ENCODE measurements around the gene FABP6.

The FABP6 gene

DNA sequence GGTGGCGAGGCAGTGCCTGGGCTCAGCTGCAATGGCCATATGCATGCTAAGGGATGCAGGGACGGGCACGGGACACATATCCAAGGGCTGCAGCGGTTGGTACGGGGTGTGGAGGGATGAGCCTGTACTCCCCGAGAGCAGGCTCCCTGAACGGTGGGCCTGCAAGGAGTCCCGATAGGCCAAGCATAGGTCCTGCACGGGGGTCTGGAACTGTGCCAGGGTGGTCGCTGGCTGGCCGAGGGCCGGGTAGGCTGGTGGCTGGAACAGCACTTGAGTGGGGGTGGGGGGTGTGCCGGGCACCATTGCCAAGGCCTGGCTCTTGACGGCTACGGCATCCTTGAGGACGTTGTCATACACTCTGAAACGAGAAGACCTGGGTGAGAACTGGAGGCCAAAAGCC lies 24.1 kb downstream of the FABP6 start:
- H3K36me3 ChIP-seq (ENCODE audit: control insufficient read depth in 2 of 2, insufficient read depth in 1 of 2, low read length in 2 of 2): peaks cover 0 to 10% of the 10 kb centered on the region in 2 experiments; a peak in 1 of 3 replicates
- TF ChIP-seq ZNF529 (tag by site-specific recombination; IDR thresholded peaks at IDR 0.05; ENCODE audit: insufficient replicate concordance) (no peak), ZBTB44 (tag by site-specific recombination; IDR thresholded peaks at IDR 0.05) (no peak)
- TF ChIP-seq, protein P1, sequence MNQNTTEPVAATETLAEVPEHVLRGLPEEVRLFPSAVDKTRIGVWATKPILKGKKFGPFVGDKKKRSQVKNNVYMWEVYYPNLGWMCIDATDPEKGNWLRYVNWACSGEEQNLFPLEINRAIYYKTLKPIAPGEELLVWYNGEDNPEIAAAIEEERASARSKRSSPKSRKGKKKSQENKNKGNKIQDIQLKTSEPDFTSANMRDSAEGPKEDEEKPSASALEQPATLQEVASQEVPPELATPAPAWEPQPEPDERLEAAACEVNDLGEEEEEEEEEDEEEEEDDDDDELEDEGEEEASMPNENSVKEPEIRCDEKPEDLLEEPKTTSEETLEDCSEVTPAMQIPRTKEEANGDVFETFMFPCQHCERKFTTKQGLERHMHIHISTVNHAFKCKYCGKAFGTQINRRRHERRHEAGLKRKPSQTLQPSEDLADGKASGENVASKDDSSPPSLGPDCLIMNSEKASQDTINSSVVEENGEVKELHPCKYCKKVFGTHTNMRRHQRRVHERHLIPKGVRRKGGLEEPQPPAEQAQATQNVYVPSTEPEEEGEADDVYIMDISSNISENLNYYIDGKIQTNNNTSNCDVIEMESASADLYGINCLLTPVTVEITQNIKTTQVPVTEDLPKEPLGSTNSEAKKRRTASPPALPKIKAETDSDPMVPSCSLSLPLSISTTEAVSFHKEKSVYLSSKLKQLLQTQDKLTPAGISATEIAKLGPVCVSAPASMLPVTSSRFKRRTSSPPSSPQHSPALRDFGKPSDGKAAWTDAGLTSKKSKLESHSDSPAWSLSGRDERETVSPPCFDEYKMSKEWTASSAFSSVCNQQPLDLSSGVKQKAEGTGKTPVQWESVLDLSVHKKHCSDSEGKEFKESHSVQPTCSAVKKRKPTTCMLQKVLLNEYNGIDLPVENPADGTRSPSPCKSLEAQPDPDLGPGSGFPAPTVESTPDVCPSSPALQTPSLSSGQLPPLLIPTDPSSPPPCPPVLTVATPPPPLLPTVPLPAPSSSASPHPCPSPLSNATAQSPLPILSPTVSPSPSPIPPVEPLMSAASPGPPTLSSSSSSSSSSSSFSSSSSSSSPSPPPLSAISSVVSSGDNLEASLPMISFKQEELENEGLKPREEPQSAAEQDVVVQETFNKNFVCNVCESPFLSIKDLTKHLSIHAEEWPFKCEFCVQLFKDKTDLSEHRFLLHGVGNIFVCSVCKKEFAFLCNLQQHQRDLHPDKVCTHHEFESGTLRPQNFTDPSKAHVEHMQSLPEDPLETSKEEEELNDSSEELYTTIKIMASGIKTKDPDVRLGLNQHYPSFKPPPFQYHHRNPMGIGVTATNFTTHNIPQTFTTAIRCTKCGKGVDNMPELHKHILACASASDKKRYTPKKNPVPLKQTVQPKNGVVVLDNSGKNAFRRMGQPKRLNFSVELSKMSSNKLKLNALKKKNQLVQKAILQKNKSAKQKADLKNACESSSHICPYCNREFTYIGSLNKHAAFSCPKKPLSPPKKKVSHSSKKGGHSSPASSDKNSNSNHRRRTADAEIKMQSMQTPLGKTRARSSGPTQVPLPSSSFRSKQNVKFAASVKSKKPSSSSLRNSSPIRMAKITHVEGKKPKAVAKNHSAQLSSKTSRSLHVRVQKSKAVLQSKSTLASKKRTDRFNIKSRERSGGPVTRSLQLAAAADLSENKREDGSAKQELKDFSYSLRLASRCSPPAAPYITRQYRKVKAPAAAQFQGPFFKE (tag by site-specific recombination; IDR thresholded peaks at IDR 0.05; ENCODE audit: borderline replicate concordance): no peak
- H3K4me3 ChIP-seq (ENCODE audit: low read depth, low read length): no peak overlapping the region
- ChIA-PET CTCF (interaction anchor here (0.8 kb wide), 1 partner anchor 9 kb away, joined by 3 read pairs; no protein-coding TSS in a partner anchor), POLR2A (no interaction called here)
- no peaks in the 10 kb centered on the region for H3K9me3 ChIP-seq (ENCODE audit: control insufficient read depth, insufficient read depth, low read depth, low read length)
- H3K27ac ChIP-seq (ENCODE audit: extremely low read depth, low read depth, low read length): no peak overlapping the region
- no peaks in the 10 kb centered on the region for H3K4me1 ChIP-seq (ENCODE audit: control insufficient read depth, insufficient read depth, low read length)

GRCh38 chr5:160254706-160255105 lies 25.4 kb downstream of the FABP6 start:
- no peak overlapping the region for H3K27ac ChIP-seq (ENCODE audit: extremely low read depth, low read depth, low read length)
- H3K4me1 ChIP-seq (ENCODE audit: control insufficient read depth, insufficient read depth, low read length): no peaks in the 10 kb centered on the region
- H3K4me3 ChIP-seq (ENCODE audit: low read depth, low read length): no peak overlapping the region
- TF ChIP-seq IKZF3 (tag by site-specific recombination; IDR thresholded peaks at IDR 0.05) (no peak), ZNF341 (tag by site-specific recombination; IDR thresholded peaks at IDR 0.05; ENCODE audit: low read depth) (no peak), ZSCAN18 (tag by site-specific recombination; IDR thresholded peaks at IDR 0.05) (no peak), KLF1 (tag by site-specific recombination; IDR thresholded peaks at IDR 0.05) (no peak), ZNF2 (tag by site-specific recombination; IDR thresholded peaks at IDR 0.05) (no peak), ZNF560 (tag by site-specific recombination; IDR thresholded peaks at IDR 0.05; ENCODE audit: borderline replicate concordance) (no peak), ZNF571 (tag by site-specific recombination; IDR thresholded peaks at IDR 0.05) (no peak), ZNF146 (tag by site-specific recombination; IDR thresholded peaks at IDR 0.05) (no peak), HOXA7 (CRISPR knock-in tag; IDR thresholded peaks at IDR 0.05; ENCODE audit: borderline replicate concordance) (no peak), GLIS2 (tag by site-specific recombination; IDR thresholded peaks at IDR 0.05) (no peak)
- TF ChIP-seq, protein P2, sequence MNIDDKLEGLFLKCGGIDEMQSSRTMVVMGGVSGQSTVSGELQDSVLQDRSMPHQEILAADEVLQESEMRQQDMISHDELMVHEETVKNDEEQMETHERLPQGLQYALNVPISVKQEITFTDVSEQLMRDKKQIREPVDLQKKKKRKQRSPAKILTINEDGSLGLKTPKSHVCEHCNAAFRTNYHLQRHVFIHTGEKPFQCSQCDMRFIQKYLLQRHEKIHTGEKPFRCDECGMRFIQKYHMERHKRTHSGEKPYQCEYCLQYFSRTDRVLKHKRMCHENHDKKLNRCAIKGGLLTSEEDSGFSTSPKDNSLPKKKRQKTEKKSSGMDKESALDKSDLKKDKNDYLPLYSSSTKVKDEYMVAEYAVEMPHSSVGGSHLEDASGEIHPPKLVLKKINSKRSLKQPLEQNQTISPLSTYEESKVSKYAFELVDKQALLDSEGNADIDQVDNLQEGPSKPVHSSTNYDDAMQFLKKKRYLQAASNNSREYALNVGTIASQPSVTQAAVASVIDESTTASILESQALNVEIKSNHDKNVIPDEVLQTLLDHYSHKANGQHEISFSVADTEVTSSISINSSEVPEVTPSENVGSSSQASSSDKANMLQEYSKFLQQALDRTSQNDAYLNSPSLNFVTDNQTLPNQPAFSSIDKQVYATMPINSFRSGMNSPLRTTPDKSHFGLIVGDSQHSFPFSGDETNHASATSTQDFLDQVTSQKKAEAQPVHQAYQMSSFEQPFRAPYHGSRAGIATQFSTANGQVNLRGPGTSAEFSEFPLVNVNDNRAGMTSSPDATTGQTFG (tag by site-specific recombination; IDR thresholded peaks at IDR 0.05; ENCODE audit: borderline replicate concordance): no peak
- POLR2A ChIA-PET: no interaction called here
- H3K9me3 ChIP-seq (ENCODE audit: control insufficient read depth, insufficient read depth, low read depth, low read length): no peaks in the 10 kb centered on the region
- CTCF ChIA-PET: interaction anchor here (0.7 kb wide), 1 partner anchor 1526 kb away, joined by 3 read pairs; no protein-coding TSS in a partner anchor
- H3K36me3 ChIP-seq (ENCODE audit: control insufficient read depth in 2 of 2, insufficient read depth in 1 of 2, low read length in 2 of 2): peaks cover 0 to 10% of the 10 kb centered on the region in 2 experiments; a peak in 1 of 3 replicates
